ENCODE measurements around the gene SNUPN.
A peak's percentile ranks its signal among the peaks of the same experiment; 100 is the strongest.
"Not testable (repeated sequence)": the region's sequence is repeated elsewhere in the genome, so short reads cannot be mapped to it uniquely, and the experiment has no call there.

Gene SNUPN

GRCh38 chr15:75653347-75653913 is 27.9 kb upstream of the SNUPN start:
- no peak for ATAC-seq

GRCh38 chr15:75651810-75652543 is 26.5 kb upstream of the SNUPN start:
- ATAC-seq, result no peak

- ATAC-seq, result no peak
These were observed 25.6 kb upstream of the SNUPN start for GRCh38 chr15:75650908-75651809.

DNA sequence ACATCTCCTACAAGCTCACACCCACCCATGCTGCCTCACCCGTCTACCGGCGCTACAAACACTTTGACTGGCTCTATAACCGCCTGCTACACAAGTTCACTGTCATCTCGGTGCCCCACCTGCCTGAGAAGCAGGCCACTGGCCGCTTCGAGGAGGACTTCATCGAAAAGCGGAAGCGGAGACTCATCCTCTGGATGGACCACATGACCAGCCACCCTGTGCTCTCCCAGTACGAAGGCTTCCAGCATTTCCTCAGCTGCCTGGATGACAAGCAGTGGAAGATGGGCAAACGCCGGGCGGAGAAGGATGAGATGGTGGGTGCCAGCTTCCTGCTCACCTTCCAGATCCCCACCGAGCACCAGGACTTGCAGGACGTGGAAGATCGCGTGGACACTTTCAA is 24.3 kb upstream of the SNUPN start:
- ATAC-seq, result no peak

DNA sequence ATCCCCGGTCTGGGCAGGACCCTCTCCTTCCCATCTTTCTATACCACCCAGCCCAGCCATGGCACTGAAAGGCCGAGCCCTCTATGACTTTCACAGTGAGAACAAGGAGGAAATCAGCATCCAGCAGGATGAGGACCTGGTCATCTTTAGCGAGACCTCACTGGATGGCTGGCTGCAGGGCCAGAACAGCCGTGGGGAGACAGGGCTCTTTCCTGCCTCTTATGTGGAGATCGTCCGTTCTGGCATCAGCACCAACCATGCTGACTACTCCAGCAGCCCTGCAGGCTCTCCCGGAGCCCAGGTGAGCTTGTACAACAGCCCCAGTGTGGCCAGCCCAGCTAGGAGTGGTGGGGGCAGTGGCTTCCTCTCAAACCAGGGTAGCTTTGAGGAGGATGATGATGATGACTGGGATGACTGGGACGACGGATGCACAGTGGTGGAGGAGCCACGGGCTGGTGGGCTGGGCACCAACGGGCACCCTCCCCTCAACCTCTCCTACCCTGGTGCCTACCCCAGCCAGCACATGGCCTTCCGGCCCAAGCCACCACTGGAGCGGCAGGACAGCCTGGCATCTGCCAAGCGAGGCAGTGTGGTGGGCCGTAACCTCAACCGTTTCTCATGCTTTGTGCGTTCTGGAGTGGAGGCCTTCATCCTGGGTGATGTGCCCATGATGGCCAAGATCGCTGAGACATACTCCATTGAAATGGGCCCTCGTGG is 23.7 kb upstream of the SNUPN start:
- no peak for ATAC-seq

DNA sequence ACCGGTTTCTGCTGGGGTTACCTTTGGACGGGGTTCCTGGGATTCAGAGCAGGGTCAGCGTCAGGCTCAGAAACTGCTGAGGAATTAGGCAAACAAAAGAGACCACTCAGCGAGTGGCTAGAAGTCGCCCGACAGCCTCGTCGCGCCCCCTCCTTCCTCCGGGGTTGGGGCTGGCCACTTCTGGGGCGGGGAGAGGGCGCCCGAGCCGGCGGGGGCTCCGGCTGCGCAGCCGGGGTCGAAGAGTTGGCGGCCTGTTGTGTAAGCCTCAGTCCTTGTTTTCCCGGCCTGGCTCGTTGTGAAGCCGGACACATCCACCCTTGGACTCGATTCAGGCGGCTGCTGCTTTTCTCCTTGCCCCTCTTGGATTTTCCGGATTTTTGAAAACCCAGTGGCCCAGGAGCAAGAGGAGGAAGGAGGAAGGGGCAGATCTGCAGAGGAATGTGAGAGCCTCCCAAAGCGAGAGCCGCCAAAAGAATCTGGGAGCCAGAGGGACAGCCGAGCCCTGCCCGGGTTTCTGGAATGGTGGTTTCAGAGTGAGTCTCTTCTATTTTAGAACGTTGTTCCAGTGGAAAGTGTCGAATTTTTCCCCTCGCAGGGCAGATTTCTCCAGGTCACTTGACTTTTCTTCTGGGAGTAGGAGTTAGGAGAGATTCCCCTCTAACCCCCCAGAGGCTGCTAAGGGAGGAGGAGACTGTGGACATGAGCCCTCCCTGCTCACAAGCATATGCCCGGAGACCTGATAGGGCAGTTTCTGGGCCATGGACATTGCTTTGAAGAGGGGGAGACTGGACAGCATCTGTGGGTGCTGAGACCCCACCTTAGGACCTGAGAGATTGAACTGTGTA is 22.9 kb upstream of the SNUPN start:
- ATAC-seq, result no peak

GRCh38 chr15:75647370-75648155 is 22.0 kb upstream of the SNUPN start, which contains the start of gene SNX33:
SNX33 (plus strand) TSS chr15:75647912; CDS start chr15:75649103, 1,191 bp downstream.
- peak; percentile 60 to 67 for ATAC-seq

GRCh38 chr15:75646944-75647364 is 21.4 kb upstream of the SNUPN start:
- ATAC-seq, result peak in 1 of 2 donors; percentile 19

GRCh38 chr15:75646112-75646943 is 20.8 kb upstream of the SNUPN start:
- ATAC-seq, result no peak

DNA sequence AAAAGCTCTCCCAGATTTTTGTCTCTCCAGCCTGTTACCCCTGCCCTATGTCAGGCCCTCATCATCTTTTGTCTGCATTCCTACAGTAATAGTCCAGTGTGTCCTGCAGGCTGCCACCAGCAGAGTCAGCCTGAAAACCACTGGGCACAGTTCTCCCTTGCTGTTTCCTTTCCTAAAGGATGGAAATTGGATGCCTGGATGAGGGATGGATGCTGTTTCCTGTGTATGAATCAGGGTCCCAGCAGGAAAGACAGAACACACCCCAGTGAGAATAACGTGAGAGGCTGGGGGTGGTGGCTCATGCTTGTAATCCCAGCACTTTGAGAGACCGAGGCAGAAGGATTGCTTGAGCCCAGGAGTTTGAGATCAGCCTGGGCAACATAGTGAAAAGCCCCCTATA is 18.9 kb upstream of the SNUPN start:
- ATAC-seq, result no peak

GRCh38 chr15:75641603-75642002 is 16.1 kb upstream of the SNUPN start:
- ATAC-seq, result no peak

DNA sequence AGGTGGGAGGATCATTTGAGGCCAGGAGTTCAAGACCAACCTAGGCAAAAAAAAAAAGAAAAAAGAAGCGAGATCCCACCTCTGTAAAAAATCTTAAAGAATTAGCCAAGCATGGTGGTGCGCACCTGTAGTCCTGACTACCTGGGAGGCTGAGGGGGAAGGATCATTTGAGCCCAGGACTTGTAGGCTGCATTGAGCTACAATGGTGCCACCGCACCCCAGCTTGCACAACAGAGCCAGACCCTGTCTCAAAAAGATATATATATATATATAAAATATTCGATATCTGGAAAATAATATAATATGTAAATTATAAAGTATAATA is 15.6 kb upstream of the SNUPN start:
- ATAC-seq, result no peak

DNA sequence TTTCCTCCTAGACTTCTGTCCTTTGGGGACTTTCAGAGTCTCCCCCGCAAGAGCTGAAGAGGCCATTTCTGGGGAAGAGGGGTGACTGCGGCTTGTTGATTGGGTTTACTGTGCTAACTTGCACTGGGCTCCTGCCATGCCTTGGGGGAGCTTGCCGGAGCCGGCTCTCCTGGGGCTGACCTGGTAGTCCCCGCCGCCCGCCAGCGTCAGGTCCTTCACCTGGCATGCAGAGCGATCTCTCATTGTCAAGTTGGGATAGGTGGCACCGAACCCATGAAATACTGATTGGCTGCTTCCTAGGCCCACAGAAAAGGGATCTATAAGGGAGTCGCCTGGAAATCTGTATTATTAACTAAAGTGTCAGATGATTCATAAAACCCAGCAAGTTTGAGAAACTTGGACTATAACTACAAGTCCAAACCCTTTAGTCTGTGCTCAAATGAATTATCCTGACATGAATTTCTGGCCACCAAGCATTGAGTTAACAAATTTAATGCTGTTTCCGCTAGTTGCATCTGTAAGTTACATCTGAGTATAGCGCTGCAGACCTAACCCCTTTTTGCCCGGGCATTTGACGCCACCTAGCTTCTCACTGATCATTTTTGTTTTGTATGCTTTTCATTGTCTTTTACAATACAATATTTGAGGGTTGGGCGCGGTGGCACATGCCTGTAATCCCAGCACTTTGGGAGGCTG is 15.1 kb upstream of the SNUPN start:
- peak; percentile 39 to 40 for ATAC-seq

- ATAC-seq, result peak; percentile 94 to 96
These were observed 14.4 kb upstream of the SNUPN start, which contains the start of gene IMP3 for GRCh38 chr15:75639709-75640482. IMP3 (minus strand) TSS chr15:75640224; CDS start chr15:75640168, 56 bp downstream.

DNA sequence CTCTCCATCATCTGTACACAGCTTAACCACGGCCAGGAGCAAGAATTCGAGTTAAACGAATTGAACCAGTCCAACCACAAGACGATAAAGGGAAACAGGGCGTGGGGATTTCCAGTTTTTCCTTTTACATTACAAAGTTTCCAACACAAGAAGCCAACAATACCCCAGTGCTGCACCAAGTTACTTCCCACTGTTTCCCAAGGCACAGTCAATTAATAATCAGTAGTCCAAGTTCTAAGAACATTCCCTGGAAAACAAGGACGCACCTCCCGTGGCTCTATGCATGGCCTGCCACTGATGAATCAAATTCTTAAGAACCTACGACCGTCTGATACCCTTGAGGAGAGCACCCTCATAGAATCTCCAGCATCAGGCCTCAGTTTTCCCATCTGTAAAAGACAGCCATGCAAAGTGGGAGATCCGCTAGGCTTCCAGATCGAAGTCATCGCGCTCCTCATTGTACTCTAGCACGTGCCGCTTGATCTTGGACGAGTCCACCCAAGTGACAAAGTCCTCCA is 13.7 kb upstream of the SNUPN start:
- no peak for ATAC-seq

- ATAC-seq, result no peak
These were observed 11.9 kb upstream of the SNUPN start for GRCh38 chr15:75637245-75638009.

DNA sequence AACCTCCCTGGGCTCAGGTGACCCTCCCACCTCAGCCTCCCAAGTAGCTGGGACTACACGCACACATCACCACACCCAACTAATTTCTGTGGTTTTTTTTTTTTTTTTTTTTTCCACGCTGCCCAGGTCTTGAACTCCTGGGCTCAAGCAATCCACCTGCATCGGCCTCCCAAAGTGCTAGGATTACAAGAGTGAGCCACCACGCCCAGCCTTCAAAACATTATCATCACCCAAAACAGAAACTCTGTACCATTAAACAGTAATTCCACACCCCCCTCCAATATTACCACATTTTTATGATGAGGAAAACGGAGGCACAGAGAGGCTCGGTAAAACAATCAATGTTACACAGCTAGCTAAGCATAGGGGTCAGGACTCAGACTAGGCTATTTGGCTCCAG is 10.5 kb upstream of the SNUPN start:
- ATAC-seq, result no peak

- ATAC-seq, result not testable (repeated sequence)
These were observed 8.4 kb upstream of the SNUPN start for GRCh38 chr15:75633922-75634321.

Data from activated CD4-positive, CD25-positive, alpha-beta regulatory T cell treated with anti-CD3 and anti-CD28 coated beads, Interleukin-2, amount 50 U/mL, for 24 hours (primary cell).